TTC549 (cell line): ENCODE measurements around the gene CCDC185.

ENCODE experiments used
- FAIRE-seq: peaks from 2 replicates; lab custom pipeline; 2012; peaks lifted over from hg19 to GRCh38; lab: Jason Lieb, UNC

The CCDC185 gene

GRCh38 chr1:223393275-223394214, at the start of gene CCDC185:
TSS of gene CCDC185 (plus strand) at chr1:223393415. CDS start at chr1:223393476, 61 bp downstream.
- no peak for FAIRE-seq

GRCh38 chr1:223343692-223344091, 49.5 kb upstream of the CCDC185 start:
- FAIRE-seq: no peak

- no peak for FAIRE-seq
Observed at GRCh38 chr1:223344491-223344890, 48.7 kb upstream of the CCDC185 start.

GRCh38 chr1:223345720-223346119, 47.5 kb upstream of the CCDC185 start:
- FAIRE-seq: no peak

- FAIRE-seq: no peak
Observed at GRCh38 chr1:223346311-223346710, 46.9 kb upstream of the CCDC185 start.

- no peak for FAIRE-seq
Observed at GRCh38 chr1:223347583-223347982, 45.6 kb upstream of the CCDC185 start.

- no peak for FAIRE-seq
Observed at GRCh38 chr1:223348439-223348838, 44.8 kb upstream of the CCDC185 start.

- no peak for FAIRE-seq
Observed at GRCh38 chr1:223349241-223349640, 44.0 kb upstream of the CCDC185 start.

- FAIRE-seq: no peak
Observed at GRCh38 chr1:223350361-223350908, 42.8 kb upstream of the CCDC185 start.

GRCh38 chr1:223352944-223353343, 40.3 kb upstream of the CCDC185 start:
- FAIRE-seq: no peak

GRCh38 chr1:223353939-223354338, 39.3 kb upstream of the CCDC185 start:
- FAIRE-seq: no peak

- no peak for FAIRE-seq
Observed at GRCh38 chr1:223355699-223356098, 37.5 kb upstream of the CCDC185 start.

- no peak for FAIRE-seq
Observed at GRCh38 chr1:223358826-223359225, 34.4 kb upstream of the CCDC185 start.

- FAIRE-seq: no peak
Observed at GRCh38 chr1:223363057-223363855, 30.0 kb upstream of the CCDC185 start.

GRCh38 chr1:223363856-223364684, 29.1 kb upstream of the CCDC185 start, which contains the start of gene SUSD4:
TSS of gene SUSD4 (minus strand) at chr1:223364176. CDS start at chr1:223363425, 751 bp downstream.
- FAIRE-seq: no peak

- no peak for FAIRE-seq
Observed at GRCh38 chr1:223364685-223365382, 28.4 kb upstream of the CCDC185 start.

GRCh38 chr1:223374064-223374610, 19.1 kb upstream of the CCDC185 start:
- FAIRE-seq: no peak

GRCh38 chr1:223378754-223379153, 14.5 kb upstream of the CCDC185 start:
- FAIRE-seq: no peak

GRCh38 chr1:223386013-223386412, 7.2 kb upstream of the CCDC185 start:
- FAIRE-seq: no peak

GRCh38 chr1:223390618-223391017, 2.6 kb upstream of the CCDC185 start:
- FAIRE-seq: no peak

- no peak for FAIRE-seq
Observed at GRCh38 chr1:223394242-223394641, 1.0 kb downstream of the CCDC185 start.
